Measurements from ENCODE around the gene HTR4. TPM values are rescaled to one million over a fixed set of nuclear protein-coding genes. Genes with fewer than 3 reads are reported as not detected.

HTR4 gene
- total RNA-seq, 1 experiment from 2014 or later: not detected

DNA sequence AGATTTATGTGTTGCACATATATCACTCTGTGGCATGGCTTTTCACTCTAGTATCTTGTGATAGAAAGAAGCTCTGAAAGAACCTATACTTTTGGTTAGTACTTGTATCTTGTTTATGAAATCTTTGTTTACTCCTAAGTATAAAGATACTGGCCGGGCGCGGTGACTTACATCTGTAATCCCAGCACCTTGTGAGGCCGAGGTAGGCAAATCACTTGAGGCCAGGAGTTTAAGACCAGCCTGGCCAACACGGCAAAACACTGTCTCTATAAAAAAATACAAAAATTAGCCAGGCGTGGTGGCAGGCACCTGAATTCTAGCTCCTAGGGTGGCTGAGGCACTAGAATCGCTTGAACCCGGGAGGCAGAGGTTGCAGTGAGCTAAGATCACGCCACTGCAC is 141.8 kb downstream of the HTR4 start:
- no peak overlapping the region for H3K27ac Mint-ChIP-seq
- Histone ChIP-seq H2BK5ac (ENCODE audit: insufficient read length, low read length) (no peak overlapping the region), H3K4ac (ENCODE audit: low read depth, low read length) (no peak overlapping the region), H4K8ac (replicated peaks; ENCODE audit: insufficient read length, low read depth, low read length) (no peak overlapping the region), H3K27me3 (ENCODE audit: insufficient read depth, low read length) (no peaks in the 10 kb centered on the region; the same call in 1 of the 2 replicates), H3T11ph (ENCODE audit: low read length) (no peak overlapping the region), H3K56ac (ENCODE audit: insufficient read length, low read depth, low read length) (no peak overlapping the region), H2AFZ (ENCODE audit: low read length) (no peak overlapping the region), H2BK15ac (ENCODE audit: low read depth, low read length) (no peak overlapping the region), H2BK120ac (ENCODE audit: low read depth, low read length, poor library complexity, severe bottlenecking) (no peak overlapping the region), H4K91ac (ENCODE audit: insufficient read length, low read depth, low read length) (no peak overlapping the region), H2BK20ac (ENCODE audit: low read depth, low read length, poor library complexity, severe bottlenecking) (no peak overlapping the region), H3K9me3 (ENCODE audit: control insufficient read depth, low read depth, low read length) (no peaks in the 10 kb centered on the region), H3K9ac (ENCODE audit: extremely low read depth, insufficient read length, low read length) (no peak overlapping the region), H2AK5ac (ENCODE audit: insufficient read length, low read length) (no peak overlapping the region), H3K23me2 (ENCODE audit: insufficient read length, low read depth, low read length, poor library complexity, severe bottlenecking) (no peaks in the 10 kb centered on the region), H3K4me1 (ENCODE audit: insufficient read depth, low read length) (no peaks in the 10 kb centered on the region), H4K20me1 (ENCODE audit: control insufficient read depth, insufficient read depth, insufficient read length) (no peaks in the 10 kb centered on the region), H3K79me2 (ENCODE audit: insufficient read depth, low read length) (no peaks in the 10 kb centered on the region), H3K79me1 (ENCODE audit: insufficient read depth, low read depth, low read length, poor library complexity, severe bottlenecking) (no peaks in the 10 kb centered on the region), H3K27ac (ENCODE audit: insufficient read length, low read depth, low read length) (no peak overlapping the region), H2BK12ac (ENCODE audit: insufficient read length, low read depth, low read length) (no peak overlapping the region), H3K18ac (ENCODE audit: insufficient read length, low read depth, low read length) (no peak overlapping the region), H4K5ac (ENCODE audit: insufficient read length, low read depth, low read length) (no peak overlapping the region), H3K14ac (ENCODE audit: insufficient read depth, low read length) (no peak overlapping the region), H3K23ac (ENCODE audit: insufficient read length, low read depth, low read length) (no peak overlapping the region), H3K4me2 (ENCODE audit: insufficient read depth, insufficient read length, low read length) (no peak overlapping the region)
- H3K4me3 Mint-ChIP-seq: no peak overlapping the region
- no peaks in the 10 kb centered on the region for H3K36me3 Mint-ChIP-seq (ENCODE audit: insufficient read depth in 1 of 3, low read depth in 3 of 3)
- TF ChIP-seq, protein P1, sequence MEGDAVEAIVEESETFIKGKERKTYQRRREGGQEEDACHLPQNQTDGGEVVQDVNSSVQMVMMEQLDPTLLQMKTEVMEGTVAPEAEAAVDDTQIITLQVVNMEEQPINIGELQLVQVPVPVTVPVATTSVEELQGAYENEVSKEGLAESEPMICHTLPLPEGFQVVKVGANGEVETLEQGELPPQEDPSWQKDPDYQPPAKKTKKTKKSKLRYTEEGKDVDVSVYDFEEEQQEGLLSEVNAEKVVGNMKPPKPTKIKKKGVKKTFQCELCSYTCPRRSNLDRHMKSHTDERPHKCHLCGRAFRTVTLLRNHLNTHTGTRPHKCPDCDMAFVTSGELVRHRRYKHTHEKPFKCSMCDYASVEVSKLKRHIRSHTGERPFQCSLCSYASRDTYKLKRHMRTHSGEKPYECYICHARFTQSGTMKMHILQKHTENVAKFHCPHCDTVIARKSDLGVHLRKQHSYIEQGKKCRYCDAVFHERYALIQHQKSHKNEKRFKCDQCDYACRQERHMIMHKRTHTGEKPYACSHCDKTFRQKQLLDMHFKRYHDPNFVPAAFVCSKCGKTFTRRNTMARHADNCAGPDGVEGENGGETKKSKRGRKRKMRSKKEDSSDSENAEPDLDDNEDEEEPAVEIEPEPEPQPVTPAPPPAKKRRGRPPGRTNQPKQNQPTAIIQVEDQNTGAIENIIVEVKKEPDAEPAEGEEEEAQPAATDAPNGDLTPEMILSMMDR (conservative IDR thresholded peaks at IDR 0.05): no peak
- no CpG with 5 or more reads among the region's 9 CpGs for WGBS (ENCODE audit: extremely low coverage, insufficient read length, low lambda C conversion rate)
- no peaks in the 10 kb centered on the region for H3K4me1 Mint-ChIP-seq
- no peak for DNase-seq
- H3K9me3 Mint-ChIP-seq: peaks cover 4 to 9% of the 10 kb centered on the region in 2 experiments; a peak in 3 of 5 replicates
- peaks cover 4% of the 10 kb centered on the region; the same call in 1 of the 2 replicates for H3K27me3 Mint-ChIP-seq (ENCODE audit: low read depth)
